Mammary epithelial cell (primary cell): ENCODE measurements around the gene RBMS3.

Experiments
- CTCF ChIP-seq, 2 donors: IDR thresholded peaks in 1 of 2; conservative IDR thresholded peaks in 1 of 2; 2 replicates each; pipeline ENCODE4 v1.5.1; 2011 to 2012; ENCODE audit warnings: inconsistent platforms in 2 of 2, low read length in 2 of 2, mild to moderate bottlenecking in 2 of 2, control low read depth in 1 of 2, low read depth in 1 of 2; ENCODE audit not compliant: insufficient read depth in 1 of 2; ENCODE audit errors: extremely low read depth in 1 of 2
- EZH2 ChIP-seq: IDR thresholded peaks from 2 replicates; pipeline ENCODE4 v1.6.1; 2012; ENCODE audit warnings: low read length, inconsistent platforms, borderline replicate concordance

GRCh38 chr3:29344154-29344553 is 63.3 kb downstream of the RBMS3 start:
- TF ChIP-seq EZH2: no peak
- TF ChIP-seq CTCF (conservative IDR thresholded peaks at IDR 0.05 in 1 of 2, IDR thresholded peaks at IDR 0.05 in 1 of 2; ENCODE audit: extremely low read depth in 1 of 2, insufficient read depth in 1 of 2, low read depth in 1 of 2, low read length in 2 of 2): no peak
